ENCODE results near the gene KNOP1. TPM values are rescaled to one million over a fixed set of nuclear protein-coding genes. Genes with fewer than 3 reads are reported as not detected.

Gene KNOP1
- total RNA-seq, 1 donor from 2014 or later = 36.0 TPM

DNA sequence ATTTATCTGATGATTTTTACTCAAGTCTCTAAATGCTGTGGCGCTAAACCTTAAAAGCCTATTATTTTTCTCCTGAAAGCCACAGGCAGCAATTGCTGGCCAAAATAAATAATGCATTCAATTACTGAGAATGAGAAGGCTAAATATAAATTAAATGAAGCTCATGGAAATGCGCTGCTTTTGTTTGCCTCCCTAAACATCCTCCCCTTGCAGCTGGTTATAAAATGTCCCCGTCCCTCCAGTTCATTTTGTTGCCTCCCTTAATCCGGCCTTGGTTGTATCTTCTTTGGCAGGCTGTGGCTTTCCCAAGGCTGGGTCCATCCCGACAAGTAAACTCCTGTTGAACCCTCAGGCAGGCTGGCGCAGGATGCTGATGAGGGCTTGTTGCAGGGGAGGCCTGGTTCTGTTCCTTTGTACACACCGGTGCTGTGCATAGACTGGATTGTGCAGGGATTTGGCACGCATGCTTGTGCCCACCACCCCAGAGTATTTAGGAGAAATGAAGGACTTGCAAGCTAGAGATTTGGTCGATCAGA, 62.7 kb downstream of the KNOP1 start:
- Mint-ChIP-seq H3K27ac (no peak overlapping the region), H3K4me3 (no peak overlapping the region), H3K4me1 (ENCODE audit: low read depth) (no peaks in the 10 kb centered on the region), H3K9me3 (no peaks in the 10 kb centered on the region), H3K36me3 (ENCODE audit: low read depth) (peaks cover 25% of the 10 kb centered on the region), H3K27me3 (ENCODE audit: insufficient read depth) (no peaks in the 10 kb centered on the region)
- no peak for DNase-seq (ENCODE audit: low spot score)
- intact Hi-C loops (cut with micrococcal nuclease) = no loop called here

DNA sequence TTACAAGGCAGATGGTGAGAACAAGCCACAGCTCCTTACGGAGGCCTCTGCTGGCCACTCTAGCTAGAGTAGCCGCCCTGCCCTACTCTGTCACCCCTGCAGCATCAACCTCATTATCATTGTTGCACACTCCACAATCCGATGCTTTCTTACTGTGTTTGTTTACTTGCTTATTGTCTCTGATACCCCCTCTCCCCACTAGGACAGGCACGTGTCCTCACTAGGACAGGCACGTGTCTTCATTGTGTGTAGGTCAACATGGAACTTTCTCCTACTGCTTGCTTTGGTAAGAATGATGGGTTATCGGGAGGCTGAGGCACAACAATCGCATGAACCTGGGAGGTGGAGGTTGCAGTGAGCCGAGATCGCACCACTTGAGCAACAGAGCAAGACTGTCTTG, 63.9 kb downstream of the KNOP1 start:
- Mint-ChIP-seq H3K4me3 (no peak overlapping the region), H3K9me3 (no peaks in the 10 kb centered on the region), H3K4me1 (ENCODE audit: low read depth) (no peaks in the 10 kb centered on the region), H3K36me3 (ENCODE audit: low read depth) (peaks cover 25% of the 10 kb centered on the region), H3K27me3 (ENCODE audit: insufficient read depth) (no peaks in the 10 kb centered on the region), H3K27ac (no peak overlapping the region)
- intact Hi-C loops (cut with micrococcal nuclease) = no loop called here
- DNase-seq (ENCODE audit: low spot score) = no peak

Other genes starting within 250 kb of the KNOP1 start
- 24.1 and 29.5 TPM in 2 replicates for gene GDE1, start 196.1 kb downstream of the KNOP1 start, total RNA-seq
- 31.4 and 38.8 TPM in 2 replicates for gene CCP110, start 194.3 kb downstream of the KNOP1 start, total RNA-seq
- 36.2 and 37.4 TPM in 2 replicates for gene VPS35L, start 162.5 kb downstream of the KNOP1 start, total RNA-seq
- 1.1 and 2.0 TPM in 2 replicates for gene IQCK, start within 50 bp of the KNOP1 start, total RNA-seq
- not detected in 2 replicates for gene GPRC5B, start 166.6 kb upstream of the KNOP1 start, total RNA-seq